OCI-M1 (cell line): ENCODE measurements around the gene DCST1.

Experiments
- DNase-seq: peaks from one replicate; lab custom pipeline; 2025; lab: John Stamatoyannopoulos, UW

DCST1 gene

GRCh38 chr1:155086856-155087535 lies 53.4 kb downstream of the DCST1 start:
- no peak for DNase-seq

GRCh38 chr1:155091071-155092051 lies 57.7 kb downstream of the DCST1 start:
- DNase-seq, result peak; percentile 88

- DNase-seq, result no peak
These were observed 58.5 kb downstream of the DCST1 start for GRCh38 chr1:155092131-155092530.

GRCh38 chr1:155092641-155093040 lies 59.0 kb downstream of the DCST1 start:
- no peak for DNase-seq

- DNase-seq, result peak; percentile 82
These were observed 60.4 kb downstream of the DCST1 start for GRCh38 chr1:155093911-155094621.

GRCh38 chr1:155094622-155094948 lies 61.0 kb downstream of the DCST1 start:
- DNase-seq, result no peak

GRCh38 chr1:155099331-155099730 lies 65.7 kb downstream of the DCST1 start:
- no peak for DNase-seq
